SJCRH30 (cell line): ENCODE data around the gene C16orf78. TPM values are rescaled to one million over a fixed set of nuclear protein-coding genes. Genes with fewer than 3 reads are reported as not detected.
A peak's percentile ranks its signal among the peaks of the same experiment; 100 is the strongest.

Source experiments
- DNase-seq, 2 experiments: peaks; one replicate each; pipeline ENCODE4 v3.0.0-alpha.2; 2015 to 2020
- H3K27ac ChIP-seq: fragments of 250-450 bp; sonication (Bioruptor Pico); 2 replicates; pipeline ENCODE4 v1.5.1; 2020; ENCODE audit warnings: mild to moderate bottlenecking, moderate library complexity
- H3K27me3 ChIP-seq: fragments of 250-450 bp; sonication (Bioruptor Pico); 2 replicates; pipeline ENCODE4 v1.5.1; 2020; ENCODE audit warnings: mild to moderate bottlenecking, moderate library complexity
- H3K36me3 ChIP-seq: fragments of 250-450 bp; sonication (Bioruptor Pico); 2 replicates; pipeline ENCODE4 v1.5.1; 2020; ENCODE audit warnings: mild to moderate bottlenecking, moderate library complexity
- H3K4me1 ChIP-seq: fragments of 250-450 bp; sonication (Bioruptor Pico); 2 replicates; pipeline ENCODE4 v1.5.1; 2020; ENCODE audit warnings: mild to moderate bottlenecking, moderate library complexity
- H3K4me3 ChIP-seq: fragments of 250-450 bp; sonication (Bioruptor Pico); 2 replicates; pipeline ENCODE4 v1.5.1; 2020; ENCODE audit warnings: mild to moderate bottlenecking, moderate library complexity
- H3K9me3 ChIP-seq: fragments of 250-450 bp; sonication (Bioruptor Pico); replicated peaks from 2 replicates; pipeline ENCODE4 v1.5.1; 2020; ENCODE audit warnings: mild to moderate bottlenecking, moderate library complexity
- total RNA-seq: library from RNA; depleted of rRNA; stranded (reverse); fragments of >200 nt; shearing (Covaris generic); gene quantifications from 2 replicates; pipeline ENCODE4 v1.2.3, GENCODE V29; 2014

The C16orf78 gene
- total RNA-seq, 1 experiment from 2014 or later: not detected

GRCh38 chr16:49419862-49420261, 46.3 kb downstream of the C16orf78 start:
- Histone ChIP-seq H3K4me1 (no peaks in the 10 kb centered on the region), H3K9me3 (no peaks in the 10 kb centered on the region), H3K27me3 (0 out of 2 replicates have a peak, but pooled peaks cover 7% of the 10 kb centered on the region), H3K36me3 (no peaks in the 10 kb centered on the region), H3K4me3 (no peak overlapping the region), H3K27ac (no peak overlapping the region)
- DNase-seq: no peak

- H3K9me3 ChIP-seq: no peaks in the 10 kb centered on the region
Observed at GRCh38 chr16:49422896-49423295, 49.3 kb downstream of the C16orf78 start.

GRCh38 chr16:49424961-49425360, 51.4 kb downstream of the C16orf78 start:
- no peaks in the 10 kb centered on the region for H3K4me1 ChIP-seq
- H3K27ac ChIP-seq: no peak overlapping the region
- no peak overlapping the region for H3K4me3 ChIP-seq
- no peak for DNase-seq
- no peaks in the 10 kb centered on the region for H3K9me3 ChIP-seq
- no peaks in the 10 kb centered on the region for H3K36me3 ChIP-seq
- H3K27me3 ChIP-seq: no peaks in the 10 kb centered on the region

More at GRCh38 chr16:49422896-49423295, 49.3 kb downstream of the C16orf78 start:
- no peaks in the 10 kb centered on the region for H3K4me1 ChIP-seq
- 0 out of 2 replicates have a peak, but pooled peaks cover 4% of the 10 kb centered on the region for H3K27me3 ChIP-seq
- H3K27ac ChIP-seq: no peak overlapping the region
- no peak overlapping the region for H3K4me3 ChIP-seq
- no peak for DNase-seq
- H3K36me3 ChIP-seq: no peaks in the 10 kb centered on the region

GRCh38 chr16:49427771-49428170, 54.2 kb downstream of the C16orf78 start:
- H3K27me3 ChIP-seq: peaks cover 9% of the 10 kb centered on the region
- no peak overlapping the region for H3K27ac ChIP-seq
- no peaks in the 10 kb centered on the region for H3K9me3 ChIP-seq
- no peaks in the 10 kb centered on the region for H3K36me3 ChIP-seq
- H3K4me3 ChIP-seq: no peak overlapping the region
- no peaks in the 10 kb centered on the region for H3K4me1 ChIP-seq
- no peak for DNase-seq

- H3K36me3 ChIP-seq: no peaks in the 10 kb centered on the region
- H3K4me1 ChIP-seq: no peaks in the 10 kb centered on the region
- DNase-seq: no peak
- H3K4me3 ChIP-seq: no peak overlapping the region
- H3K27me3 ChIP-seq: peaks cover 9% of the 10 kb centered on the region
- H3K27ac ChIP-seq: no peak overlapping the region
- H3K9me3 ChIP-seq: no peaks in the 10 kb centered on the region
Observed at GRCh38 chr16:49428808-49429207, 55.2 kb downstream of the C16orf78 start.

GRCh38 chr16:49431040-49431439, 57.4 kb downstream of the C16orf78 start:
- Histone ChIP-seq H3K4me1 (no peaks in the 10 kb centered on the region), H3K27ac (no peak overlapping the region), H3K36me3 (no peaks in the 10 kb centered on the region), H3K9me3 (no peaks in the 10 kb centered on the region), H3K4me3 (no peak overlapping the region), H3K27me3 (peaks cover 9% of the 10 kb centered on the region)
- no peak for DNase-seq

- Histone ChIP-seq H3K9me3 (no peaks in the 10 kb centered on the region), H3K36me3 (no peaks in the 10 kb centered on the region), H3K4me1 (no peaks in the 10 kb centered on the region), H3K4me3 (no peak overlapping the region), H3K27me3 (peaks cover 12% of the 10 kb centered on the region), H3K27ac (no peak overlapping the region)
- DNase-seq: no peak
Observed at GRCh38 chr16:49431591-49432290, 58.1 kb downstream of the C16orf78 start.

- H3K4me3 ChIP-seq: no peak overlapping the region
- no peak for DNase-seq
- H3K27me3 ChIP-seq: peaks cover 25% of the 10 kb centered on the region
Observed at GRCh38 chr16:49434733-49435132, 61.1 kb downstream of the C16orf78 start.

GRCh38 chr16:49436181-49436580, 62.6 kb downstream of the C16orf78 start:
- no peak overlapping the region for H3K27ac ChIP-seq
- no peaks in the 10 kb centered on the region for H3K9me3 ChIP-seq
- no peaks in the 10 kb centered on the region for H3K36me3 ChIP-seq
- no peaks in the 10 kb centered on the region for H3K4me1 ChIP-seq
- H3K27me3 ChIP-seq: peaks cover 34% of the 10 kb centered on the region
- no peak for DNase-seq
- H3K4me3 ChIP-seq: no peak overlapping the region

More at GRCh38 chr16:49434733-49435132, 61.1 kb downstream of the C16orf78 start:
- no peaks in the 10 kb centered on the region for H3K36me3 ChIP-seq
- H3K4me1 ChIP-seq: no peaks in the 10 kb centered on the region
- H3K27ac ChIP-seq: no peak overlapping the region
- no peaks in the 10 kb centered on the region for H3K9me3 ChIP-seq

GRCh38 chr16:49437344-49437743, 63.7 kb downstream of the C16orf78 start:
- no peaks in the 10 kb centered on the region for H3K36me3 ChIP-seq
- no peak overlapping the region for H3K4me3 ChIP-seq
- no peaks in the 10 kb centered on the region for H3K4me1 ChIP-seq
- no peak for DNase-seq
- H3K9me3 ChIP-seq: no peaks in the 10 kb centered on the region
- peaks cover 30% of the 10 kb centered on the region for H3K27me3 ChIP-seq
- no peak overlapping the region for H3K27ac ChIP-seq

GRCh38 chr16:49439050-49439449, 65.4 kb downstream of the C16orf78 start:
- Histone ChIP-seq H3K27me3 (peaks cover 30% of the 10 kb centered on the region), H3K36me3 (no peaks in the 10 kb centered on the region), H3K27ac (no peak overlapping the region), H3K4me1 (no peaks in the 10 kb centered on the region), H3K9me3 (no peaks in the 10 kb centered on the region), H3K4me3 (no peak overlapping the region)
- DNase-seq: no peak

GRCh38 chr16:49439676-49440075, 66.1 kb downstream of the C16orf78 start:
- Histone ChIP-seq H3K9me3 (no peaks in the 10 kb centered on the region), H3K27ac (no peak overlapping the region), H3K36me3 (no peaks in the 10 kb centered on the region), H3K4me1 (no peaks in the 10 kb centered on the region), H3K4me3 (no peak overlapping the region), H3K27me3 (peaks cover 30% of the 10 kb centered on the region)
- DNase-seq: no peak

- peak in 1 of 2 experiments; percentile 11 for DNase-seq
- H3K4me1 ChIP-seq: no peaks in the 10 kb centered on the region
- H3K4me3 ChIP-seq: no peak overlapping the region
- no peaks in the 10 kb centered on the region for H3K9me3 ChIP-seq
- H3K27ac ChIP-seq: no peak overlapping the region
- H3K27me3 ChIP-seq: peaks cover 30% of the 10 kb centered on the region
- no peaks in the 10 kb centered on the region for H3K36me3 ChIP-seq
Observed at GRCh38 chr16:49440156-49441065, 66.8 kb downstream of the C16orf78 start.

GRCh38 chr16:49441366-49441780, 67.8 kb downstream of the C16orf78 start:
- Histone ChIP-seq H3K27ac (no peak overlapping the region), H3K4me3 (no peak overlapping the region; the same call in 1 of the 2 replicates), H3K36me3 (no peaks in the 10 kb centered on the region), H3K27me3 (peaks cover 29% of the 10 kb centered on the region), H3K9me3 (no peaks in the 10 kb centered on the region), H3K4me1 (no peaks in the 10 kb centered on the region)
- peak; percentile 33 to 47 for DNase-seq

- H3K27me3 ChIP-seq: peaks cover 23% of the 10 kb centered on the region
- H3K27ac ChIP-seq: no peak overlapping the region
- H3K4me1 ChIP-seq: no peaks in the 10 kb centered on the region
- H3K4me3 ChIP-seq: no peak overlapping the region
- H3K36me3 ChIP-seq: no peaks in the 10 kb centered on the region
- no peaks in the 10 kb centered on the region for H3K9me3 ChIP-seq
- DNase-seq: no peak
Observed at GRCh38 chr16:49442805-49443204, 69.2 kb downstream of the C16orf78 start.
